HCT116 (cell line): ENCODE measurements around the gene ATXN7L3B. TPM values are rescaled to one million over a fixed set of nuclear protein-coding genes. Genes with fewer than 3 reads are reported as not detected.

Experiments
- ATAC-seq: fragments of 200-7000 bp; cut with Tn5 transposase; 2 replicates; pipeline ENCODE4 v1.9.1; 2020; ENCODE audit warnings: mild to moderate bottlenecking, moderate library complexity
- BruUV-seq: library from RNA; stranded (reverse); fragments of 400-500 nt; replicated peaks from 2 replicates; lab custom pipeline; 2021; lab: Mats Ljungman, UMichigan
- CTCF ChIA-PET: fragments of 300-600 bp; sonication (Branson Sonifier 250); formaldehyde crosslinking; loops from one replicate; lab custom pipeline; 2021; ENCODE audit warnings: antibody characterized with exemption; lab: Charles Lee
- POLR2A ChIA-PET: fragments of 300-600, 350-600 bp; sonication (Branson Sonifier 250); formaldehyde crosslinking; loops from one replicate; lab custom pipeline; 2021; ENCODE audit warnings: antibody characterized with exemption; lab: Charles Lee
- RAD21 ChIA-PET, 2 experiments: fragments of 300-600 bp; sonication (Branson Sonifier 250); formaldehyde crosslinking; loops; one replicate each; lab custom pipeline; 2023; ENCODE audit warnings: low total read pairs in 2 of 2; ENCODE audit not compliant: uncharacterized antibody in 2 of 2, unreplicated experiment in 2 of 2, low non-redundant PET in 1 of 2; lab: Charles Lee
- DNase-seq: peaks from one replicate; pipeline ENCODE4 v3.0.0-alpha.2; 2010; ENCODE audit warnings: low read depth, low spot score
- H2AFZ ChIP-seq: fragments of 200-600 bp; shearing (Covaris generic), sonication (generic); 2 replicates; pipeline ENCODE4 v1.6.1; 2017; ENCODE audit warnings: low read depth, mixed run types, mixed read lengths, antibody characterized with exemption, low read length; ENCODE audit not compliant: poor library complexity, severe bottlenecking
- H3K27ac ChIP-seq: 2 replicates; pipeline ENCODE4 v1.5.1; 2012; ENCODE audit warnings: low read depth, low read length
- H3K27me3 ChIP-seq: fragments of 200-600 bp; sonication (generic); 2 replicates; pipeline ENCODE4 v1.6.1; 2016; ENCODE audit warnings: mixed run types, low read length, mixed read lengths; ENCODE audit not compliant: insufficient read depth
- H3K36me3 ChIP-seq, 2 experiments: fragments of 200-500 bp in 1 of 2; fragments of 200-600 bp in 1 of 2; sonication (Bioruptor generic) in 1 of 2; sonication (generic) in 1 of 2; 2 replicates each; pipeline versions ENCODE4 v1.5.1 to v1.6.1; 2014 to 2016; ENCODE audit warnings: low read length in 2 of 2, inconsistent platforms in 1 of 2, mixed read lengths in 1 of 2, mixed run types in 1 of 2; ENCODE audit not compliant: insufficient read depth in 2 of 2, control insufficient read depth in 1 of 2
- H3K4me1 ChIP-seq, 2 experiments: fragments of 200-600 bp in 1 of 2; sonication (generic) in 1 of 2; 2 replicates each; pipeline versions ENCODE4 v1.5.1 to v1.6.1; 2012 to 2017; ENCODE audit warnings: low read length in 2 of 2, inconsistent platforms in 1 of 2, mild to moderate bottlenecking in 1 of 2, mixed read lengths in 1 of 2, mixed run types in 1 of 2, moderate library complexity in 1 of 2; ENCODE audit not compliant: insufficient read depth in 2 of 2, control insufficient read depth in 1 of 2
- H3K4me2 ChIP-seq: fragments of 200-600 bp; sonication (generic); 2 replicates; pipeline ENCODE4 v1.6.1; 2017; ENCODE audit warnings: mixed run types, low read length, mixed read lengths
- H3K4me3 ChIP-seq, 2 experiments: fragments of 200-600 bp in 1 of 2; sonication (generic) in 1 of 2; replicated peaks in 1 of 2; 2 replicates each; pipeline ENCODE4 v1.5.1; 2011 to 2016; ENCODE audit warnings: low read length in 2 of 2, control low read depth in 1 of 2, low read depth in 1 of 2, mild to moderate bottlenecking in 1 of 2, mixed read lengths in 1 of 2, mixed run types in 1 of 2
- H3K79me2 ChIP-seq: fragments of 200-600 bp; sonication (generic); 2 replicates; pipeline ENCODE4 v1.6.1; 2017; ENCODE audit warnings: mild to moderate bottlenecking, mixed run types, low read length, moderate library complexity, mixed read lengths; ENCODE audit not compliant: insufficient read depth
- H3K9ac ChIP-seq: fragments of 200-600 bp; sonication (generic); 2 replicates; pipeline ENCODE4 v1.6.1; 2016; ENCODE audit warnings: low read length, mixed read lengths
- H3K9me2 ChIP-seq: fragments of 200-600 bp; sonication (generic), shearing (Covaris generic); 2 replicates; pipeline ENCODE4 v1.6.1; 2017; ENCODE audit warnings: mixed run types, mild to moderate bottlenecking, moderate library complexity; ENCODE audit not compliant: insufficient read depth
- H3K9me3 ChIP-seq, 2 experiments: fragments of 200-500 bp in 1 of 2; fragments of 200-600 bp in 1 of 2; sonication (Bioruptor generic) in 1 of 2; sonication (generic) in 1 of 2; 2 replicates each; pipeline ENCODE4 v1.6.1; 2014 to 2017; ENCODE audit warnings: low read length in 2 of 2, mixed read lengths in 2 of 2, inconsistent platforms in 1 of 2, low read depth in 1 of 2, mild to moderate bottlenecking in 1 of 2, mixed run types in 1 of 2, moderate library complexity in 1 of 2; ENCODE audit not compliant: control insufficient read depth in 1 of 2, insufficient read depth in 1 of 2
- H4K20me1 ChIP-seq: fragments of 200-600 bp; sonication (generic), shearing (Covaris generic); 2 replicates; pipeline ENCODE4 v1.6.1; 2017; ENCODE audit warnings: mixed run types, mild to moderate bottlenecking, moderate library complexity; ENCODE audit not compliant: insufficient read depth
- POLR2AphosphoS5 ChIP-seq: IDR thresholded peaks from 2 replicates; pipeline ENCODE4 v1.6.1; 2011; ENCODE audit warnings: mild to moderate bottlenecking, low read depth, low read length, moderate library complexity
- RAD21 ChIP-seq: IDR thresholded peaks from 2 replicates; pipeline ENCODE4 v1.6.1; 2012; ENCODE audit warnings: low read depth, mild to moderate bottlenecking
- SIN3A ChIP-seq: IDR thresholded peaks from 2 replicates; pipeline ENCODE4 v1.6.1; 2012; ENCODE audit warnings: low read depth
- intact Hi-C: fragments of 100-400 bp; cut with micrococcal nuclease; formaldehyde crosslinking; loops from 2 replicates; pipeline ENCODE4 v1.10.0; 2022
- total RNA-seq: library from RNA; stranded (reverse); gene quantifications from one replicate; pipeline ENCODE4 v1.2.1, GENCODE V29; 2021; ENCODE audit not compliant: unreplicated experiment
- TF ChIP-seq, protein P1 (sequence below): IDR thresholded peaks from 2 replicates; pipeline ENCODE4 v1.6.1; 2011; ENCODE audit warnings: mild to moderate bottlenecking, low read length, moderate library complexity; ENCODE audit not compliant: insufficient replicate concordance; ENCODE audit errors: extremely low read depth

ATXN7L3B gene
- total RNA-seq, 1 experiment from 2014 or later = 28.1 TPM

DNA sequence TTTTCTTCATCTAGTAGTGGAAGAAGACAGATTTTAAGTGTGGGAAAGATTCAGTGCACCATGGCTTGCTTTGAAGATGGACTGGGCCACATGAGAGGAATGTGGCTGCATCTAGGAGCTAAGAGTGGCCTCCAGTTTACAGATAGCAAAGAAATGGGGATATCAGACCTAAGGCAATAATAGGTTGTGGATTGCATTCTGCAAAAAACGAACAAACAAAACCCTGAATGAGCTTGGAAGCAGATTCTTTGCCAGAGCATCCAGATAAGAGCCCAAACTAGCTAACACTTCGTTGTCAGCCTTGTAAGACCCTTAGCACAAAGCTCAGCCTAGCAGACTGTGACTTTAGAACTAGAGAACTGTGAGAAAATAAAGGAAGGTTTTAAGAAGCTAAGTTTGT is 9.6 kb downstream of the ATXN7L3B start:
- Histone ChIP-seq H2AFZ (no peak overlapping the region), H3K79me2 (peaks cover 10% of the 10 kb centered on the region), H3K36me3 (peaks cover 0 to 3% of the 10 kb centered on the region in 2 experiments; a peak in 1 of 4 replicates), H3K4me1 (no peaks in the 10 kb centered on the region), H3K9me3 (no peaks in the 10 kb centered on the region), H4K20me1 (0 out of 2 replicates have a peak, but pooled peaks cover 4% of the 10 kb centered on the region), H3K27me3 (no peaks in the 10 kb centered on the region), H3K9ac (no peak overlapping the region), H3K4me3 (no peak overlapping the region), H3K9me2 (no peaks in the 10 kb centered on the region), H3K27ac (no peak overlapping the region), H3K4me2 (no peak overlapping the region)
- ATAC-seq (no peak), DNase-seq (no peak)
- TF ChIP-seq RAD21 (no peak), POLR2AphosphoS5 (no peak)
- TF ChIP-seq, protein P1, sequence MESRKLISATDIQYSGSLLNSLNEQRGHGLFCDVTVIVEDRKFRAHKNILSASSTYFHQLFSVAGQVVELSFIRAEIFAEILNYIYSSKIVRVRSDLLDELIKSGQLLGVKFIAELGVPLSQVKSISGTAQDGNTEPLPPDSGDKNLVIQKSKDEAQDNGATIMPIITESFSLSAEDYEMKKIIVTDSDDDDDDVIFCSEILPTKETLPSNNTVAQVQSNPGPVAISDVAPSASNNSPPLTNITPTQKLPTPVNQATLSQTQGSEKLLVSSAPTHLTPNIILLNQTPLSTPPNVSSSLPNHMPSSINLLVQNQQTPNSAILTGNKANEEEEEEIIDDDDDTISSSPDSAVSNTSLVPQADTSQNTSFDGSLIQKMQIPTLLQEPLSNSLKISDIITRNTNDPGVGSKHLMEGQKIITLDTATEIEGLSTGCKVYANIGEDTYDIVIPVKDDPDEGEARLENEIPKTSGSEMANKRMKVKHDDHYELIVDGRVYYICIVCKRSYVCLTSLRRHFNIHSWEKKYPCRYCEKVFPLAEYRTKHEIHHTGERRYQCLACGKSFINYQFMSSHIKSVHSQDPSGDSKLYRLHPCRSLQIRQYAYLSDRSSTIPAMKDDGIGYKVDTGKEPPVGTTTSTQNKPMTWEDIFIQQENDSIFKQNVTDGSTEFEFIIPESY = no peak
- ChIA-PET RAD21 (no interaction called here), CTCF (no interaction called here), POLR2A (no interaction called here)
- BruUV-seq = no TSS peak
- intact Hi-C loops = no loop called here

DNA sequence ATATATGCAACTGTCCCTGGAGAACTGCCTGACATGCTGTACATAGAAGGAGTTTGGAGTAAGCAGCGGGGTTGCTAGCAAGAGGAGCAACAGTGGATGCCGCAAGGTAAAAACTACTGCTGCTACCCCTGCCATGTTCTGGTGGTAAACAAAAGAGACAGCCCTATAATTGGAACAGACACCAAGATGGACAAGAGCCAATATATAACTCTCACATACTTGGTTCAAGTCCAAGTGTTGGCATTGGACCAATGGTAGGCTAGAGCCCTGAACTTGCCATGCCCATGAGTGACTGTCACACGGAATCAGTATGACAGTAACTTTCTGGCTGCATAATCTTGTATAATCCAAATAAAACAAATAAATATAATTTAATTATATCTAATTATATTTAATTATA is 13.7 kb downstream of the ATXN7L3B start:
- Histone ChIP-seq H3K9me3 (no peaks in the 10 kb centered on the region), H3K27me3 (no peaks in the 10 kb centered on the region), H3K4me1 (no peaks in the 10 kb centered on the region), H3K4me3 (no peak overlapping the region), H2AFZ (no peak overlapping the region)
- ChIA-PET CTCF (no interaction called here), RAD21 (no interaction called here)
- BruUV-seq = no TSS peak
- intact Hi-C loops = no loop called here
- ATAC-seq = no peak
- no peak for TF ChIP-seq SIN3A
- TF ChIP-seq, all 23 proteins: peak for 0
- DNase-seq = no peak
- no peak overlapping the region for H3K27ac ChIP-seq
- H3K79me2 ChIP-seq = no peaks in the 10 kb centered on the region
- H3K36me3 ChIP-seq = no peaks in the 10 kb centered on the region
- POLR2A ChIA-PET = no interaction called here
- no peaks in the 10 kb centered on the region for H3K9me2 ChIP-seq
- H3K9ac ChIP-seq = no peak overlapping the region
- no peaks in the 10 kb centered on the region for H4K20me1 ChIP-seq
- no peak overlapping the region for H3K4me2 ChIP-seq
